ENCODE results near the gene LIPA. TPM values are rescaled to one million over a fixed set of nuclear protein-coding genes. Genes with fewer than 3 reads are reported as not detected.
"Not testable (repeated sequence)": the region's sequence is repeated elsewhere in the genome, so short reads cannot be mapped to it uniquely, and the experiment has no call there.

The LIPA gene
- total and polyA plus RNA-seq, 7 experiments from 2014 or later = 19.9 to 97.8 (median 49.1) TPM

DNA sequence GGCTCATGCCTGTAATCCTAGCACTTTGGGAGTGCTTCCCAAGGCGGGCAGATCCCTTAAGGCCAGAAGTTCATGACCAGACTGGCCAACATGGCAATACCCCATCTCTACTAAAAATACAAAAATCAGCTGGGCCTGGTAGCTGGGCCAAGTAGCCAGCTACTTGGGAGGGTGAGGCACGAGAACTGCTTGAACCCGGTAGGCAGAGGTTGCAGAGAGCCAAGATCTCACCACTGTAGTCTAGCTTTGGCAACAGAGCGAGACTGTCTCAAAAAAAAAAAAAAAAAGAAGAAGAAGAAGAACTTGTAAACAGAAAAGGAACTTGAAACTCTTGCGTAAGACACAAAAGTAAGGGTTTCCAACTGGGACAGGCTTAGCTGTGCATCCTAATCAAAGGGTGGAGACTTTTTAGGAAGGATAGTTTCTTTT lies 44.7 kb upstream of the LIPA start:
- H3K4me1 ChIP-seq (ENCODE audit: control insufficient read depth in 2 of 2, insufficient read depth in 2 of 2, low read length in 2 of 2) = peaks cover 0 to 14% of the 10 kb centered on the region in 2 donors
- H3K27ac ChIP-seq (ENCODE audit: low read depth, low read length) = no peak overlapping the region
- peak; percentile 43 for ATAC-seq
- ChIA-PET CTCF (interaction anchor here (2.5 kb wide), 1 partner anchor 73 kb away, joined by 11 read pairs; no protein-coding TSS in a partner anchor), POLR2A (no interaction called here)
- peak overlapping the region in 1 of 9 donors; percentile 67 for H3K27ac Mint-ChIP-seq
- H3K4me3 ChIP-seq (ENCODE audit: low read length) = no peak overlapping the region
- H3K36me3 ChIP-seq (ENCODE audit: control insufficient read depth in 2 of 3, insufficient read depth in 3 of 3, low read length in 3 of 3) = no peaks in the 10 kb centered on the region
- H3K9me3 Mint-ChIP-seq = peaks cover 0 to 13% (median 6%) of the 10 kb centered on the region in 11 donors
- H3K4me1 Mint-ChIP-seq = peaks cover 16 to 47% (median 28%) of the 10 kb centered on the region in 7 donors
- peaks cover 0 to 24% (median 0%) of the 10 kb centered on the region in 5 donors for H3K36me3 Mint-ChIP-seq
- H3K4me3 Mint-ChIP-seq = no peak overlapping the region
- intact Hi-C loops (cut with micrococcal nuclease) = loop anchor here in 1 of 2 donors (10.0 kb wide), 1 partner anchor 269 kb away; no protein-coding TSS in a partner anchor
- H3K27me3 Mint-ChIP-seq = peaks cover 0 to 28% (median 0%) of the 10 kb centered on the region in 5 donors
- H3K27me3 ChIP-seq (ENCODE audit: control insufficient read depth in 2 of 2, insufficient read depth in 2 of 2, low read length in 2 of 2) = no peaks in the 10 kb centered on the region
- no peak for DNase-seq
- no peaks in the 10 kb centered on the region for H3K9me3 ChIP-seq (ENCODE audit: control insufficient read depth in 2 of 3, low read length in 3 of 3)

DNA sequence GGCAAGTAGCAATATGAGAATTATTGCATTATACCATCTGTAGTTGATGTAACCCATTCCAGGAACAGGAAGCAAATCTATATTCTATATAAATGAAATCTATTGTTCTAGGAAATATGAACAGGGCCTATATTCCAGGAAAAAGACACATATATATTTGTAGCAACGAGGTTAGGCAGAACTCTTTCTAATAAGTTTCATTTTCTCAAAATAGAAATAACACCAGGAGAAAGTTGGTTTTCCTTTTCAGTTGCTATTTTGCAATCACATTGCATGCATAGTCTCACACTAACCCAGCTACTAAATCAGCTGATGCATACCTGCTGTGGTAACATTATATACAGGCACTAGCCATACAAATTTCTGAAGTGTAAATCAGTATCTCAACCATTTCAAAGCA lies 44.0 kb upstream of the LIPA start:
- ATAC-seq = no peak
- ChIA-PET POLR2A (interaction anchor here (1.0 to 1.4 kb wide), 2 partner anchors 8 to 116 kb away, joined by 3 read pairs; no protein-coding TSS in a partner anchor), CTCF (interaction anchor here (2.5 kb wide), 1 partner anchor 74 kb away, joined by 11 read pairs; no protein-coding TSS in a partner anchor)
- H3K27me3 ChIP-seq (ENCODE audit: control insufficient read depth in 2 of 2, insufficient read depth in 2 of 2, low read length in 2 of 2) = no peaks in the 10 kb centered on the region
- H3K4me3 ChIP-seq (ENCODE audit: low read length) = no peak overlapping the region
- peaks cover 0 to 8% of the 10 kb centered on the region in 2 donors for H3K4me1 ChIP-seq (ENCODE audit: control insufficient read depth in 2 of 2, insufficient read depth in 2 of 2, low read length in 2 of 2)
- no peak overlapping the region for H3K27ac ChIP-seq (ENCODE audit: low read depth, low read length)
- H3K36me3 ChIP-seq (ENCODE audit: control insufficient read depth in 2 of 3, insufficient read depth in 3 of 3, low read length in 3 of 3) = no peaks in the 10 kb centered on the region
- Mint-ChIP-seq H3K4me1 (peaks cover 11 to 40% (median 23%) of the 10 kb centered on the region in 7 donors), H3K9me3 (peaks cover 0 to 13% (median 6%) of the 10 kb centered on the region in 11 donors), H3K4me3 (peak overlapping the region in 1 of 10 donors; percentile 2), H3K27ac (peak overlapping the region in 1 of 9 donors; percentile 67), H3K27me3 (peaks cover 0 to 25% (median 0%) of the 10 kb centered on the region in 5 donors), H3K36me3 (peaks cover 0 to 21% (median 0%) of the 10 kb centered on the region in 5 donors)
- intact Hi-C loops (cut with micrococcal nuclease) = loop anchor here in 1 of 2 donors (10.0 kb wide), 1 partner anchor 269 kb away; no protein-coding TSS in a partner anchor
- no peak for DNase-seq
- H3K9me3 ChIP-seq (ENCODE audit: control insufficient read depth in 2 of 3, low read length in 3 of 3) = no peaks in the 10 kb centered on the region

DNA sequence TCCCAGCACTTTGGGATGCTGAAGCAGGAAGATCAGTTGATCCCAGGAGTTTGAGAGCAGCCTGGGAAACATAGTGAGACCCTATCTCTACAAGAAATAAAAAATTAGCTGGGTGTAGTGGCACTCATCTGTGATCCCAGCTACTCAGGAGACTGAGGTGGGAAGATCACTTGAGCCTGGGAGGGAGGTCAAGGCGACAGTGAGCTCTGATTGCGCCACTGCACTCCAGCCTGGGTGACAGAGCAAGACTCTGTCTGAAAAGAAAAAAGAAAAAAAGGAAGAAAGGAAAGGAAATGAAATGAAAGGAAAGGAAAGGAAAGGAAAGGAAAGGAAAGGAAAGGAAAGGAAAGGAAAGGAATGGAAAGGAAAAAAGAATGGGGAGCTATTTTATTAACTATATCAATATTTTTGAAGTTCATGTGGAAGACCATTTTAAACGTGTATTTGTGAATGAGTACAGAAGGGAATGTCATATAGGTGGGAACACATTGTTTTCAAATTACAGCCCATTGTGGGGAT lies 43.2 kb upstream of the LIPA start:
- ChIA-PET POLR2A (interaction anchor here (0.6 to 1.4 kb wide), 4 partner anchors 9 to 117 kb away, joined by 3 read pairs; partner anchors contain the start of gene LIPA), CTCF (interaction anchor here (1.5 to 2.5 kb wide), 2 partner anchors 75 to 94 kb away, joined by 3 to 11 read pairs; no protein-coding TSS in a partner anchor)
- H3K4me1 Mint-ChIP-seq = peaks cover 10 to 32% (median 20%) of the 10 kb centered on the region in 7 donors
- H3K9me3 Mint-ChIP-seq = peaks cover 0 to 13% (median 6%) of the 10 kb centered on the region in 11 donors
- peaks cover 0 to 18% (median 0%) of the 10 kb centered on the region in 5 donors for H3K36me3 Mint-ChIP-seq
- Histone ChIP-seq H3K27me3 (ENCODE audit: control insufficient read depth in 2 of 2, insufficient read depth in 2 of 2, low read length in 2 of 2) (no peaks in the 10 kb centered on the region), H3K9me3 (ENCODE audit: control insufficient read depth in 2 of 3, low read length in 3 of 3) (no peaks in the 10 kb centered on the region), H3K4me1 (ENCODE audit: control insufficient read depth in 2 of 2, insufficient read depth in 2 of 2, low read length in 2 of 2) (peaks cover 0 to 8% of the 10 kb centered on the region in 2 donors), H3K36me3 (ENCODE audit: control insufficient read depth in 2 of 3, insufficient read depth in 3 of 3, low read length in 3 of 3) (no peaks in the 10 kb centered on the region), H3K4me3 (ENCODE audit: low read length) (no peak overlapping the region), H3K27ac (ENCODE audit: low read depth, low read length) (no peak overlapping the region)
- peaks cover 0 to 25% (median 0%) of the 10 kb centered on the region in 5 donors for H3K27me3 Mint-ChIP-seq
- ATAC-seq (no peak), DNase-seq (no peak)
- H3K4me3 Mint-ChIP-seq = no peak overlapping the region
- intact Hi-C loops (cut with micrococcal nuclease) = loop anchor here in 1 of 2 donors (10.0 kb wide), 1 partner anchor 270 kb away; no protein-coding TSS in a partner anchor
- H3K27ac Mint-ChIP-seq = peak overlapping the region in 5 of 9 donors; percentile 34 to 68 (median 57)

DNA sequence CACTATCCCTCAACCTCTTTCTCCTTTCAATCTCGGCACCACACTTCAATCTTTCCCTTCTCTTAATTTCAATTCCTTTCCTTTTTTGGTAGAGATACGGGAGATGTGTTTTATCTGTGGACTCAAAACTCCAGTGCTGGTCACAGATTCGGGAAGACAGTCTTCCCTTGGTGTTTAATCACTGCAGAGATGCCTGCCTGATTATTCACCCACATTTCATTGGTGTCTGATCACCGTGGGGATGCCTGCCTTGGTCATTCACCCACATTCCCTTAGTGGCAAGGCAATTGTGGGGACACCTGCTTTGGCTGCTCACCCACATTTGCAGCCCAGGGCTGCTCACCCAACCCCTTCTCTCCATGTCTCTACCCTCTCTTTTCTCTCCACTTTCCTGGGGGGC lies 33.7 kb upstream of the LIPA start:
- H3K4me3 Mint-ChIP-seq; H3K27ac ChIP-seq (ENCODE audit: low read depth, low read length); DNase-seq; H3K4me1 ChIP-seq (ENCODE audit: control insufficient read depth in 2 of 2, insufficient read depth in 2 of 2, low read length in 2 of 2); H3K4me3 ChIP-seq (ENCODE audit: low read length); CTCF ChIA-PET; H3K36me3 Mint-ChIP-seq; H3K4me1 Mint-ChIP-seq; ATAC-seq; intact Hi-C loops (cut with micrococcal nuclease); H3K27ac Mint-ChIP-seq; H3K9me3 Mint-ChIP-seq; H3K9me3 ChIP-seq (ENCODE audit: control insufficient read depth in 2 of 3, low read length in 3 of 3); POLR2A ChIA-PET; H3K36me3 ChIP-seq (ENCODE audit: control insufficient read depth in 2 of 3, insufficient read depth in 3 of 3, low read length in 3 of 3); H3K27me3 ChIP-seq (ENCODE audit: control insufficient read depth in 2 of 2, insufficient read depth in 2 of 2, low read length in 2 of 2): not testable (repeated sequence)
- peaks cover 0 to 34% (median 0%) of the 10 kb centered on the region in 5 donors for H3K27me3 Mint-ChIP-seq

DNA sequence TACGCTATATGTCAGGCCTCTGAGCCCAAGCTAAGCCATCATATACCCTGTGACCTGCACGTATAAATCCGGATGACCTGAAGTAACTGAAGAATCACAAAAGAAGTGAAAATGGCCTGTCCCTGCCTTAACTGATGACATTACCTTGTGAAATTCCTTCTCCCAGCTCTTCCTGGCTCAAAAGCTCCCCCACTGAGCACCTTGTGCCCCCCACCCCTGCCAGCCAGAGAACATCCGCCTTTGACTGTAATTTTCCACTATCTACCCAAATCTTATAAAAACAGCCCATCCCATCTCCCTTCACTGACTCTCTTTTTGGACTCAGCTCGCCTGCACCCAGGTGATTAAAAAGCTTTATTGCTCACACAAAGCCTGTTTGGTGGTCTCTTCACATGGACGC lies 33.1 kb upstream of the LIPA start:
- intact Hi-C loops (cut with micrococcal nuclease); DNase-seq; H3K4me1 ChIP-seq (ENCODE audit: control insufficient read depth in 2 of 2, insufficient read depth in 2 of 2, low read length in 2 of 2); H3K27ac ChIP-seq (ENCODE audit: low read depth, low read length); H3K9me3 Mint-ChIP-seq; H3K27me3 ChIP-seq (ENCODE audit: control insufficient read depth in 2 of 2, insufficient read depth in 2 of 2, low read length in 2 of 2); CTCF ChIA-PET; POLR2A ChIA-PET; ATAC-seq; H3K36me3 Mint-ChIP-seq; H3K4me3 ChIP-seq (ENCODE audit: low read length); H3K27ac Mint-ChIP-seq; H3K36me3 ChIP-seq (ENCODE audit: control insufficient read depth in 2 of 3, insufficient read depth in 3 of 3, low read length in 3 of 3); H3K4me3 Mint-ChIP-seq; H3K9me3 ChIP-seq (ENCODE audit: control insufficient read depth in 2 of 3, low read length in 3 of 3); H3K4me1 Mint-ChIP-seq: not testable (repeated sequence)
- peaks cover 0 to 34% (median 0%) of the 10 kb centered on the region in 5 donors for H3K27me3 Mint-ChIP-seq

DNA sequence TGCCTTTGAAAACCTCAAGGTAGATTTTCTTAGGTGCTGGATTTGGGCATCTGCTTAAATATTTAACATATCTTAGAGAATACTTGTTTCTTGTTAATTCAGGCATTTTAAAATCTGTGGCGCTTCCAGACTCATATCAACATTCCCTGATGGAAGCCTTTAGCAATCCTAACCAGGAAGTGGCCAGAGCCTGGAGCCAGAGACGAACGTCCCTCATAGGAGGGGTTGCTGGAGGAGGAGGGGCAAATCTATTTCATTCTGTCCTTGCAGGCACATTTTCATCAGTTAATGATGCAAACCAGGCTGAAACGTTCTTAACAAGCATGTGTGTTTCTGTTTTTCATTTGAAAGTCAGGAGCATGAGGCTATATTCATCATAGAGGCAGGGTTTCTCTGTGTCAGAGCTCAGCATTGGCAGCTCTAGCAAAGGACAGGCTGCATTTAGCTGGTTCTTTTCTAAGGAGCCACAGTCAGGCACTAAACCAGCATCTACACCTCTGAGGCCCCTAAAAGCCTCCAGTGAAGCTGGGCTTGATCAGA lies 32.4 kb upstream of the LIPA start:
- ChIA-PET POLR2A (no interaction called here), CTCF (no interaction called here)
- Mint-ChIP-seq H3K27me3 (peaks cover 0 to 34% (median 0%) of the 10 kb centered on the region in 5 donors), H3K27ac (no peak overlapping the region), H3K9me3 (no peaks in the 10 kb centered on the region), H3K4me3 (no peak overlapping the region), H3K4me1 (peaks cover 0 to 9% (median 0%) of the 10 kb centered on the region in 7 donors), H3K36me3 (no peaks in the 10 kb centered on the region)
- no peak for ATAC-seq
- DNase-seq = no peak
- H3K9me3 ChIP-seq (ENCODE audit: control insufficient read depth in 2 of 3, low read length in 3 of 3) = no peaks in the 10 kb centered on the region
- H3K27ac ChIP-seq (ENCODE audit: low read depth, low read length) = no peak overlapping the region
- H3K27me3 ChIP-seq (ENCODE audit: control insufficient read depth in 2 of 2, insufficient read depth in 2 of 2, low read length in 2 of 2) = no peaks in the 10 kb centered on the region
- H3K4me3 ChIP-seq (ENCODE audit: low read length) = no peak overlapping the region
- no peaks in the 10 kb centered on the region for H3K36me3 ChIP-seq (ENCODE audit: control insufficient read depth in 2 of 3, insufficient read depth in 3 of 3, low read length in 3 of 3)
- intact Hi-C loops (cut with micrococcal nuclease) = no loop called here
- H3K4me1 ChIP-seq (ENCODE audit: control insufficient read depth in 2 of 2, insufficient read depth in 2 of 2, low read length in 2 of 2) = no peaks in the 10 kb centered on the region
